ENCODE results near the gene TAF1A.

The TAF1A gene

GRCh38 chr1:222570837-222571236 is 18.9 kb downstream of the TAF1A start:
- no peak for TF ChIP-seq CTCF (conservative IDR thresholded peaks at IDR 0.05)
- no peak overlapping the region for H3K27ac ChIP-seq

- H3K27ac ChIP-seq: no peak overlapping the region
- no peak for TF ChIP-seq CTCF (conservative IDR thresholded peaks at IDR 0.05)
Measured at GRCh38 chr1:222561656-222562055, 28.1 kb downstream of the TAF1A start.

- no peak for TF ChIP-seq CTCF (conservative IDR thresholded peaks at IDR 0.05)
- H3K27ac ChIP-seq: no peak overlapping the region
Measured at GRCh38 chr1:222557574-222557973, 32.2 kb downstream of the TAF1A start.

DNA sequence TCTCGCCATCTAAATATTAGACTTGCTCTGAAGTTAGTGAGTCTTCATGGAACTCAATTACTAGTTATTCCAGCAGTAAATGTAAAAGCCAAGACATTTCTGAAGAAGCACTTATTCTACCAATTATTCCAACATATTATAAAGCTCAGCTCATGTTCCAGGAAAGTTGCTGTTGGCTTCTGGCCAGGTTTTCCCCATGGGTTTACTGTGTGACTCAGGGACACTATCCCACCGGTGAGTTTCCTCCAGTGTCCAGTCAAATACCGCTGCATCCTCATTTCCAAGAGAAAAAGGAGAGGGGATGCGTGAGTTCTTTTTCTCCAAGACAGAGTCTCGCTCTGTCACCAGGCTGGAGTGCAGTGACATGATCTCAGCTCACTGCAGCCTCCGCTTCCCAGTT is 32.6 kb downstream of the TAF1A start:
- no peak overlapping the region for H3K27ac ChIP-seq
- no peak for TF ChIP-seq CTCF (conservative IDR thresholded peaks at IDR 0.05)

GRCh38 chr1:222555992-222556615 is 33.6 kb downstream of the TAF1A start:
- no peak for TF ChIP-seq CTCF (conservative IDR thresholded peaks at IDR 0.05)
- H3K27ac ChIP-seq: no peak overlapping the region

- TF ChIP-seq CTCF (conservative IDR thresholded peaks at IDR 0.05): no peak
Measured at GRCh38 chr1:222554177-222554576, 35.6 kb downstream of the TAF1A start.

GRCh38 chr1:222552882-222553281 is 36.9 kb downstream of the TAF1A start:
- no peak overlapping the region for H3K27ac ChIP-seq
- TF ChIP-seq CTCF (conservative IDR thresholded peaks at IDR 0.05): no peak

More at GRCh38 chr1:222554177-222554576, 35.6 kb downstream of the TAF1A start:
- no peak overlapping the region for H3K27ac ChIP-seq

All from VCaP (cell line).